Left forelimb (tissue), 1 donor: ENCODE results near the gene LILRB5.
"Not testable (repeated sequence)": the region's sequence is repeated elsewhere in the genome, so short reads cannot be mapped to it uniquely, and the experiment has no call there.

Experiments
- DNase-seq: peaks from one replicate; pipeline ENCODE4 v3.0.0-alpha.2; 2018; ENCODE audit warnings: low spot score

The LILRB5 gene

GRCh38 chr19:54257116-54257480, at the start of gene LILRB5:
Gene LILRB5, minus strand, starts transcription at chr19:54257273. Its CDS starts 80 bp downstream, at chr19:54257193.
- DNase-seq: peak; percentile 56

- DNase-seq: no peak
Observed at GRCh38 chr19:54305141-54305540, 48.1 kb upstream of the LILRB5 start.

GRCh38 chr19:54302257-54302656, 45.2 kb upstream of the LILRB5 start:
- no peak for DNase-seq

- DNase-seq: peak; percentile 53
Observed at GRCh38 chr19:54299515-54299914, 42.4 kb upstream of the LILRB5 start.

GRCh38 chr19:54299126-54299498, 42.0 kb upstream of the LILRB5 start:
- peak; percentile 31 for DNase-seq

GRCh38 chr19:54298357-54299125, 41.5 kb upstream of the LILRB5 start:
- peak; percentile 25 for DNase-seq

GRCh38 chr19:54297759-54298305, 40.8 kb upstream of the LILRB5 start:
- DNase-seq: peak; percentile 38

GRCh38 chr19:54294539-54294938, 37.5 kb upstream of the LILRB5 start:
- peak; percentile 23 for DNase-seq

- DNase-seq: not testable (repeated sequence)
Observed at GRCh38 chr19:54289160-54289559, 32.1 kb upstream of the LILRB5 start.

GRCh38 chr19:54287456-54287855, 30.4 kb upstream of the LILRB5 start:
- no peak for DNase-seq

GRCh38 chr19:54286283-54286682, 29.2 kb upstream of the LILRB5 start:
- DNase-seq: peak; percentile 26

GRCh38 chr19:54285427-54286056, 28.5 kb upstream of the LILRB5 start:
- not testable (repeated sequence) for DNase-seq

- DNase-seq: no peak
Observed at GRCh38 chr19:54282686-54283470, 25.8 kb upstream of the LILRB5 start.

- DNase-seq: peak; percentile 18
Observed at GRCh38 chr19:54281729-54282075, 24.6 kb upstream of the LILRB5 start.

GRCh38 chr19:54281007-54281728, 24.1 kb upstream of the LILRB5 start, which contains the start of gene LILRB2:
Gene LILRB2, minus strand, starts transcription at chr19:54281110. Its CDS starts 614 bp downstream, at chr19:54280496.
- DNase-seq: peak; percentile 11

GRCh38 chr19:54280441-54280840, 23.4 kb upstream of the LILRB5 start:
- DNase-seq: peak; percentile 33

- peak; percentile 12 for DNase-seq
Observed at GRCh38 chr19:54280025-54280424, 23.0 kb upstream of the LILRB5 start.

GRCh38 chr19:54279406-54279962, 22.4 kb upstream of the LILRB5 start:
- peak; percentile 23 for DNase-seq

GRCh38 chr19:54278571-54279195, 21.6 kb upstream of the LILRB5 start:
- DNase-seq: peak; percentile 47

- peak; percentile 17 for DNase-seq
Observed at GRCh38 chr19:54278056-54278455, 21.0 kb upstream of the LILRB5 start.

GRCh38 chr19:54277111-54277615, 20.1 kb upstream of the LILRB5 start:
- DNase-seq: peak; percentile 52
